Testis (tissue), 2 donors: ENCODE data around the gene ANKRD53.

Experiments used
- POLR2A ChIP-seq: fragments of 450-650 bp; IDR thresholded peaks from one replicate; pipeline ENCODE4 v1.6.1; 2017; ENCODE audit warnings: antibody characterized with exemption, mild to moderate bottlenecking, moderate library complexity
- TF ChIP-seq, protein P1 (sequence below), 3 experiments: fragments of 450-650 bp in 2 of 3; fragments of 200-600 bp in 1 of 3; sonication (generic) in 1 of 3; IDR thresholded peaks; one replicate each; pipeline ENCODE4 v1.5.1; 2016 to 2019; ENCODE audit warnings: antibody characterized with exemption in 3 of 3, mild to moderate bottlenecking in 2 of 3, moderate library complexity in 1 of 3

DNA sequence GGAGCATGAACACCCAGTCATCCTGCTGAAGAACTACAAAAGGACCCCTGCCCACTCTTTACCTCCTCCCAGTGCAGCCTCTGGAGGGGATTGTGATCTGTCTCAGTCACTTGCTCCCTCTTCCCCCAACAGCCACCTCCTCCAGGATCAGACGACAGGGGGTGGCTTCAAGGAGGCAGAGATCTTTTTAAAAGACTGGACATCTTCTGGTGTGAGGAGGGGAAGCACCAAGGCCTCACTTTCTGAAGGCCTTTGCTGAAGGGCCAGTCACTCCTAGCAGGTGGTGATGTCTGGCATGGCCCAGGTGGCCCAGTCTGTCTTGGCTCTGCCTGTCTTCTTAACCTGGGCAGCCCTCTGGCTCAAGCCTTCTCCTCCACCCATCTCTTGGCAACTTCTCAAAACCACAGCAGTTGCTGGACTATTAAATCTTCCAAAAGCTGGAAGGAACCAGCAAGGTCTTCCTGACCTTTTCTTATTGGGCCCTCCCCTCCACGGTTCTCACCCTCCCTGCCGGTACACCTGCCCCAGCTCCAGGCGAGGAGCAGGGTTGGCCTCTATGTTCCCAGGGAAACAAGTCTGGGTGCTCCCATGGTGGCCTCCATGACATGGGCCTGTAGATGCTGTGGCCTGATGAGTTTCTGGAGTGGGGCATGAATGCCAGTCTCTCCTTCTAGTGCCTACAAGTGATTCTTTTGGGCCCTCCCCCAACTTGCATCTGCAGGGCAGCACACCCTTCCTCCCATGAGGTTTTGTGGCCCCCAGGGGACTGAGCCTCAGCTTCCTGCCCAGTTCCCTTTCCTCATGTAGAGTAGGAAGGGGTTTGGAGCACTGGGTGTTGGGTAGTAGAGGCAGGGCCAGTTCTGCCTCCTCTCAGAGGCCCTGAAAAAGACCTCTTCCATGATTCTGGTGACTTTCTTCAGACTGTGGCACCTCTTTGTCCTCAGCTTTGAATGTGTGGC is 47.8 kb upstream of the ANKRD53 start:
- TF ChIP-seq, protein P1, sequence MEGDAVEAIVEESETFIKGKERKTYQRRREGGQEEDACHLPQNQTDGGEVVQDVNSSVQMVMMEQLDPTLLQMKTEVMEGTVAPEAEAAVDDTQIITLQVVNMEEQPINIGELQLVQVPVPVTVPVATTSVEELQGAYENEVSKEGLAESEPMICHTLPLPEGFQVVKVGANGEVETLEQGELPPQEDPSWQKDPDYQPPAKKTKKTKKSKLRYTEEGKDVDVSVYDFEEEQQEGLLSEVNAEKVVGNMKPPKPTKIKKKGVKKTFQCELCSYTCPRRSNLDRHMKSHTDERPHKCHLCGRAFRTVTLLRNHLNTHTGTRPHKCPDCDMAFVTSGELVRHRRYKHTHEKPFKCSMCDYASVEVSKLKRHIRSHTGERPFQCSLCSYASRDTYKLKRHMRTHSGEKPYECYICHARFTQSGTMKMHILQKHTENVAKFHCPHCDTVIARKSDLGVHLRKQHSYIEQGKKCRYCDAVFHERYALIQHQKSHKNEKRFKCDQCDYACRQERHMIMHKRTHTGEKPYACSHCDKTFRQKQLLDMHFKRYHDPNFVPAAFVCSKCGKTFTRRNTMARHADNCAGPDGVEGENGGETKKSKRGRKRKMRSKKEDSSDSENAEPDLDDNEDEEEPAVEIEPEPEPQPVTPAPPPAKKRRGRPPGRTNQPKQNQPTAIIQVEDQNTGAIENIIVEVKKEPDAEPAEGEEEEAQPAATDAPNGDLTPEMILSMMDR (IDR thresholded peaks at IDR 0.05) = no peak
- no peak for TF ChIP-seq POLR2A
